ENCODE data around the gene PHLDA2.
A peak's percentile ranks its signal among the peaks of the same experiment; 100 is the strongest.

Gene PHLDA2

Small RNA genes lying within 50 kb of the gene (small RNA-seq; reads per million reads assigned to genes)
- 44.2 reads per million, percentile 92 among the genes with 10 or more reads in this experiment for gene SNORA54 (ENCODE audit: insufficient read depth)
